ENCODE measurements around the gene TAS1R3.

DNA sequence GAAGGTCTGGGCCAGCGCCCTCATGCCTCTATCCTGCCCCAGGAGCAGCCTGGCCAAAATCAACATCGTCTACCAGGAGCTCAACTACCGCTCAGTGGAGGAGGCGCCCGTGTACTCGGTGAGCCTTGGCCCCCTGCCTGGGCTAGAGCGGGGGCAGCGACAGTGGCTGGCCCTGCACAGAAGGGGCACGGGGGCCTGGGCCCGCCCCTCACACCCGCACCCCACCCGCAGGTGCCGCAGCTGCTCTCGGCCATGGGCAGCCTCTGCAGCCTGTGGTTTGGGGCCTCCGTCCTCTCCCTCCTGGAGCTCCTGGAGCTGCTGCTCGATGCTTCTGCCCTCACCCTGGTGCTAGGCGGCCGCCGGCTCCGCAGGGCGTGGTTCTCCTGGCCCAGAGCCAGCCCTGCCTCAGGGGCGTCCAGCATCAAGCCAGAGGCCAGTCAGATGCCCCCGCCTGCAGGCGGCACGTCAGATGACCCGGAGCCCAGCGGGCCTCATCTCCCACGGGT lies 40.0 kb upstream of the TAS1R3 start:
- TF ChIP-seq, protein P1, sequence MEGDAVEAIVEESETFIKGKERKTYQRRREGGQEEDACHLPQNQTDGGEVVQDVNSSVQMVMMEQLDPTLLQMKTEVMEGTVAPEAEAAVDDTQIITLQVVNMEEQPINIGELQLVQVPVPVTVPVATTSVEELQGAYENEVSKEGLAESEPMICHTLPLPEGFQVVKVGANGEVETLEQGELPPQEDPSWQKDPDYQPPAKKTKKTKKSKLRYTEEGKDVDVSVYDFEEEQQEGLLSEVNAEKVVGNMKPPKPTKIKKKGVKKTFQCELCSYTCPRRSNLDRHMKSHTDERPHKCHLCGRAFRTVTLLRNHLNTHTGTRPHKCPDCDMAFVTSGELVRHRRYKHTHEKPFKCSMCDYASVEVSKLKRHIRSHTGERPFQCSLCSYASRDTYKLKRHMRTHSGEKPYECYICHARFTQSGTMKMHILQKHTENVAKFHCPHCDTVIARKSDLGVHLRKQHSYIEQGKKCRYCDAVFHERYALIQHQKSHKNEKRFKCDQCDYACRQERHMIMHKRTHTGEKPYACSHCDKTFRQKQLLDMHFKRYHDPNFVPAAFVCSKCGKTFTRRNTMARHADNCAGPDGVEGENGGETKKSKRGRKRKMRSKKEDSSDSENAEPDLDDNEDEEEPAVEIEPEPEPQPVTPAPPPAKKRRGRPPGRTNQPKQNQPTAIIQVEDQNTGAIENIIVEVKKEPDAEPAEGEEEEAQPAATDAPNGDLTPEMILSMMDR (conservative IDR thresholded peaks at IDR 0.05; ENCODE audit: low read length), result no peak
- TF ChIP-seq EZH2phosphoT487 (IDR thresholded peaks at IDR 0.05; ENCODE audit: borderline replicate concordance, low read depth, low read length), result no peak

Measured in OCI-LY7 (cell line).